Natural killer cell (primary cell): Measurements from ENCODE around the gene MTMR10. TPM values are rescaled to one million over a fixed set of nuclear protein-coding genes. Genes with fewer than 3 reads are reported as not detected.

Experiments
- ATAC-seq, 3 donors: fragments of 150-1000 bp in 2 of 3; fragments of 200-7000 bp in 1 of 3; cut with Tn5 transposase; 1 replicate in 1 of 3; 2 replicates in 2 of 3; pipeline ENCODE4 v1.10.0; 2021; ENCODE audit warnings: mild to moderate bottlenecking in 2 of 3, moderate library complexity in 2 of 3
- DNase-seq, 2 donors: peaks; one replicate each; pipeline versions ENCODE4 v3.0.0 to v3.0.0-alpha.2; 2013 to 2021; ENCODE audit warnings: mixed read lengths in 1 of 2
- H3K27ac ChIP-seq: one replicate; pipeline ENCODE4 v1.5.1; 2013; ENCODE audit warnings: mild to moderate bottlenecking, low read length
- H3K27me3 ChIP-seq: one replicate; pipeline ENCODE4 v1.6.1; 2013; ENCODE audit warnings: low read length; ENCODE audit not compliant: control insufficient read depth, insufficient read depth
- H3K36me3 ChIP-seq: one replicate; pipeline ENCODE4 v1.6.1; 2013; ENCODE audit warnings: low read length; ENCODE audit not compliant: control insufficient read depth, insufficient read depth
- H3K4me1 ChIP-seq: one replicate; pipeline ENCODE4 v1.6.1; 2013; ENCODE audit warnings: low read length; ENCODE audit not compliant: control insufficient read depth, insufficient read depth
- H3K4me3 ChIP-seq: one replicate; pipeline ENCODE4 v1.5.1; 2013; ENCODE audit warnings: low read length
- H3K9me3 ChIP-seq: one replicate; pipeline ENCODE4 v1.6.1; 2013; ENCODE audit warnings: low read length; ENCODE audit not compliant: control insufficient read depth, insufficient read depth
- H3K27ac Mint-ChIP-seq, 2 donors: one replicate each; pipeline ENCODE4 v1.8.0; 2022; ENCODE audit warnings: mild to moderate bottlenecking in 2 of 2, mixed read lengths in 2 of 2, moderate library complexity in 1 of 2
- H3K27me3 Mint-ChIP-seq, 2 donors: one replicate each; pipeline ENCODE4 v1.8.0; 2022; ENCODE audit warnings: low read depth in 2 of 2, mixed read lengths in 2 of 2
- H3K36me3 Mint-ChIP-seq: one replicate; pipeline ENCODE4 v1.8.0; 2022; ENCODE audit warnings: mixed read lengths
- H3K4me1 Mint-ChIP-seq, 2 donors: one replicate each; pipeline ENCODE4 v1.8.0; 2022; ENCODE audit warnings: mixed read lengths in 2 of 2
- H3K4me3 Mint-ChIP-seq: one replicate; pipeline ENCODE4 v1.8.0; 2022; ENCODE audit warnings: mild to moderate bottlenecking, moderate library complexity, mixed read lengths
- H3K9me3 Mint-ChIP-seq, 2 donors: one replicate each; pipeline ENCODE4 v1.8.0; 2022; ENCODE audit warnings: mixed read lengths in 2 of 2
- CTCF ChIP-seq: fragments of 200-600 bp; IDR thresholded peaks from one replicate; pipeline ENCODE4 v1.8.0; 2022; ENCODE audit warnings: antibody characterized with exemption
- WGBS: methylation state at CpG from one replicate; pipeline ENCODE4 v1.1.7; 2013; ENCODE audit warnings: missing lambda C conversion rate; ENCODE audit not compliant: insufficient coverage; 5-methylcytosine and 5-hydroxymethylcytosine counted together
- intact Hi-C: fragments of 100-400 bp; cut with micrococcal nuclease; formaldehyde crosslinking; loops from one replicate; pipeline ENCODE4 v1.14.2; 2022
- total RNA-seq, 4 donors: library from RNA; stranded (reverse); fragments of 120-200 nt in 1 of 4; gene quantifications; one replicate each; pipeline versions ENCODE4 v1.2.3 to v1.2.4, GENCODE V29; 2013 to 2022

Gene MTMR10
- total RNA-seq, 3 donors from 2014 or later (not counting 1 experiment from before 2014, with no cell fraction given) = 46.3 to 64.5 (median 54.2) TPM

GRCh38 chr15:30941520-30941919 lies 49.9 kb downstream of the MTMR10 start:
- intact Hi-C loops = no loop called here
- H3K27ac Mint-ChIP-seq = peak overlapping the region in 1 of 2 donors; percentile 11

GRCh38 chr15:30940359-30940758 lies 51.1 kb downstream of the MTMR10 start:
- Mint-ChIP-seq H3K27me3 (no peaks in the 10 kb centered on the region), H3K4me1 (no peaks in the 10 kb centered on the region), H3K27ac (no peak overlapping the region), H3K36me3 (peaks cover 10% of the 10 kb centered on the region), H3K9me3 (no peaks in the 10 kb centered on the region), H3K4me3 (no peak overlapping the region)
- H3K27ac ChIP-seq = no peak overlapping the region
- no peaks in the 10 kb centered on the region for H3K4me1 ChIP-seq
- no peaks in the 10 kb centered on the region for H3K9me3 ChIP-seq
- no peak for ATAC-seq
- no peak for TF ChIP-seq CTCF
- no peak for DNase-seq
- WGBS = 98% methylated on average over 3 of the region's 4 CpGs
- peaks cover 67% of the 10 kb centered on the region for H3K36me3 ChIP-seq
- H3K27me3 ChIP-seq = no peaks in the 10 kb centered on the region
- H3K4me3 ChIP-seq = no peak overlapping the region
- intact Hi-C loops = no loop called here

More at GRCh38 chr15:30941520-30941919, 49.9 kb downstream of the MTMR10 start:
- no peaks in the 10 kb centered on the region for H3K4me1 ChIP-seq
- TF ChIP-seq CTCF = no peak
- DNase-seq (no peak), ATAC-seq (no peak)
- Mint-ChIP-seq H3K4me3 (no peak overlapping the region), H3K4me1 (no peaks in the 10 kb centered on the region), H3K36me3 (peaks cover 17% of the 10 kb centered on the region), H3K27me3 (no peaks in the 10 kb centered on the region), H3K9me3 (no peaks in the 10 kb centered on the region)
- no peak overlapping the region for H3K4me3 ChIP-seq
- no peaks in the 10 kb centered on the region for H3K9me3 ChIP-seq
- 94% methylated on average over 15 of the region's 15 CpGs for WGBS
- no peaks in the 10 kb centered on the region for H3K27me3 ChIP-seq
- H3K27ac ChIP-seq = no peak overlapping the region
- peaks cover 77% of the 10 kb centered on the region for H3K36me3 ChIP-seq

- no peak for DNase-seq
- WGBS = 98% methylated on average over 7 of the region's 7 CpGs
- Histone ChIP-seq H3K36me3 (peaks cover 69% of the 10 kb centered on the region), H3K27me3 (no peaks in the 10 kb centered on the region), H3K4me3 (no peak overlapping the region), H3K4me1 (no peaks in the 10 kb centered on the region), H3K9me3 (no peaks in the 10 kb centered on the region), H3K27ac (no peak overlapping the region)
- intact Hi-C loops = no loop called here
- H3K27ac Mint-ChIP-seq = no peak overlapping the region
- H3K27me3 Mint-ChIP-seq = no peaks in the 10 kb centered on the region
- no peaks in the 10 kb centered on the region for H3K9me3 Mint-ChIP-seq
- peaks cover 10% of the 10 kb centered on the region for H3K36me3 Mint-ChIP-seq
- peaks cover 0 to 4% of the 10 kb centered on the region in 2 donors for H3K4me1 Mint-ChIP-seq
- no peak for TF ChIP-seq CTCF
- ATAC-seq = no peak
- no peak overlapping the region for H3K4me3 Mint-ChIP-seq
Measured at GRCh38 chr15:30939161-30939560, 52.3 kb downstream of the MTMR10 start.

- Mint-ChIP-seq H3K4me3 (no peak overlapping the region), H3K27me3 (no peaks in the 10 kb centered on the region), H3K27ac (no peak overlapping the region), H3K9me3 (no peaks in the 10 kb centered on the region), H3K4me1 (peaks cover 5 to 10% of the 10 kb centered on the region in 2 donors), H3K36me3 (peaks cover 6% of the 10 kb centered on the region)
- H3K9me3 ChIP-seq = no peaks in the 10 kb centered on the region
- DNase-seq = no peak
- H3K36me3 ChIP-seq = peaks cover 28% of the 10 kb centered on the region
- TF ChIP-seq CTCF = no peak
- H3K4me1 ChIP-seq = no peaks in the 10 kb centered on the region
- no peaks in the 10 kb centered on the region for H3K27me3 ChIP-seq
- ATAC-seq = no peak
- no peak overlapping the region for H3K4me3 ChIP-seq
- H3K27ac ChIP-seq = no peak overlapping the region
- intact Hi-C loops = no loop called here
Measured at GRCh38 chr15:30933293-30933692, 58.1 kb downstream of the MTMR10 start.
